HEK293T (cell line): ENCODE results near the gene MED19.

Experiments used
- ARNT ChIP-seq: fragments of 450-650 bp; IDR thresholded peaks from 2 replicates; pipeline ENCODE4 v1.6.1; 2017; ENCODE audit warnings: mild to moderate bottlenecking
- ELF4 ChIP-seq: fragments of 450-650 bp; IDR thresholded peaks from 2 replicates; pipeline ENCODE4 v1.6.1; 2017; ENCODE audit warnings: antibody characterized with exemption
- FOXM1 ChIP-seq: fragments of 450-650 bp; IDR thresholded peaks from 2 replicates; pipeline ENCODE4 v1.6.1; 2017; ENCODE audit warnings: mild to moderate bottlenecking, borderline replicate concordance
- LEF1 ChIP-seq: fragments of 450-650 bp; IDR thresholded peaks from 2 replicates; pipeline ENCODE4 v1.6.1; 2017; ENCODE audit warnings: mild to moderate bottlenecking, borderline replicate concordance
- NFRKB ChIP-seq: fragments of 450-650 bp; IDR thresholded peaks from 2 replicates; pipeline ENCODE4 v1.6.1; 2016; ENCODE audit warnings: mild to moderate bottlenecking, moderate library complexity
- ZNF384 ChIP-seq: fragments of 450-650 bp; IDR thresholded peaks from 2 replicates; pipeline ENCODE4 v1.6.1; 2016
- TF ChIP-seq, protein P1 (sequence below): fragments of 450-650 bp; IDR thresholded peaks from 2 replicates; pipeline ENCODE4 v1.6.1; 2016

DNA sequence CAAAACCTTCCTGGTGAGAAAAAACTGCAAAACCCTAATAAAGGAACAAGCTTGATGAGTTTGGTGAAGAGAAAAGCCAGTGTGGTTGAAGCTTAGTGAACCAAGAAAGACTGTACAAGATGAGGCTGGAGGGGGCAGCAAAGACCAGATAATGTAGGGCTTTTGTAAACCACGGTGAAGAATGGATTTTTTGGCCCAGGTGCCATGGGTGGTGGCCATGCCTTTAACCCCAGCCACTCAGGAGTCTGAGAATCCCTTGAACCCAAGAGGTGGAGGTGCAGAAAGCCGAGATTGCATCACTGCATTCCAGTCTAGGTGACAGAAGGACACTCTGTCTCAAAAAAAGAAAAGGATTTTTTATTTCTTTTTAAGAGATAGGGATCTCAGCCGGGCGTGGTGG lies 49.1 kb downstream of the MED19 start:
- TF ChIP-seq, protein P1, sequence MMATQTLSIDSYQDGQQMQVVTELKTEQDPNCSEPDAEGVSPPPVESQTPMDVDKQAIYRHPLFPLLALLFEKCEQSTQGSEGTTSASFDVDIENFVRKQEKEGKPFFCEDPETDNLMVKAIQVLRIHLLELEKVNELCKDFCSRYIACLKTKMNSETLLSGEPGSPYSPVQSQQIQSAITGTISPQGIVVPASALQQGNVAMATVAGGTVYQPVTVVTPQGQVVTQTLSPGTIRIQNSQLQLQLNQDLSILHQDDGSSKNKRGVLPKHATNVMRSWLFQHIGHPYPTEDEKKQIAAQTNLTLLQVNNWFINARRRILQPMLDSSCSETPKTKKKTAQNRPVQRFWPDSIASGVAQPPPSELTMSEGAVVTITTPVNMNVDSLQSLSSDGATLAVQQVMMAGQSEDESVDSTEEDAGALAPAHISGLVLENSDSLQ = no peak
- no peak for TF ChIP-seq ZNF384
- TF ChIP-seq ARNT = no peak
- no peak for TF ChIP-seq FOXM1
- no peak for TF ChIP-seq ELF4
- TF ChIP-seq LEF1 = no peak
- no peak for TF ChIP-seq NFRKB
